Keratinocyte (primary cell): ENCODE data around the gene FIGNL1. TPM values are rescaled to one million over a fixed set of nuclear protein-coding genes. Genes with fewer than 3 reads are reported as not detected.

ENCODE experiments used
- DNase-seq: peaks from one replicate; pipeline ENCODE4 v3.0.0-alpha.2; 2011; ENCODE audit warnings: low read depth, missing footprints, low spot score
- FAIRE-seq: peaks from 2 replicates; lab custom pipeline; 2011; peaks lifted over from hg19 to GRCh38; lab: Jason Lieb, UNC
- H2AFZ ChIP-seq: 2 replicates; pipeline ENCODE4 v1.6.0; 2012; ENCODE audit warnings: low read length, control low read depth, inconsistent platforms; ENCODE audit not compliant: control insufficient read depth
- H3K27ac ChIP-seq: 2 replicates; pipeline ENCODE4 v1.5.1; 2011; ENCODE audit warnings: low read length; ENCODE audit not compliant: control insufficient read depth, insufficient read depth
- H3K27me3 ChIP-seq: 3 replicates; pipeline ENCODE4 v1.6.0; 2011; ENCODE audit warnings: low read length; ENCODE audit not compliant: control insufficient read depth, insufficient read depth; ENCODE audit errors: extremely low read depth
- H3K36me3 ChIP-seq, 2 experiments: 2 replicates in 1 of 2; 3 replicates in 1 of 2; pipeline ENCODE4 v1.5.1; 2011; ENCODE audit warnings: low read length in 2 of 2, mild to moderate bottlenecking in 1 of 2; ENCODE audit not compliant: control insufficient read depth in 2 of 2, insufficient read depth in 2 of 2; ENCODE audit errors: extremely low read depth in 1 of 2
- H3K4me1 ChIP-seq: 3 replicates; pipeline ENCODE4 v1.5.1; 2011; ENCODE audit warnings: low read length; ENCODE audit not compliant: control insufficient read depth, insufficient read depth; ENCODE audit errors: extremely low read depth
- H3K4me2 ChIP-seq: 3 replicates; pipeline ENCODE4 v1.6.0; 2011; ENCODE audit warnings: low read depth, low read length; ENCODE audit not compliant: control insufficient read depth, insufficient read depth; ENCODE audit errors: extremely low read depth
- H3K4me3 ChIP-seq, 3 experiments: fragments of 200-600 bp in 1 of 3; sonication (generic) in 1 of 3; 2 replicates in 2 of 3; 3 replicates in 1 of 3; pipeline ENCODE4 v1.5.1; 2011 to 2016; ENCODE audit warnings: low read length in 3 of 3, mild to moderate bottlenecking in 3 of 3, control low read depth in 2 of 3, inconsistent platforms in 1 of 3, low read depth in 1 of 3, mixed read lengths in 1 of 3, mixed run types in 1 of 3, moderate library complexity in 1 of 3; ENCODE audit not compliant: control insufficient read depth in 2 of 3, insufficient read depth in 2 of 3; ENCODE audit errors: extremely low read depth in 1 of 3
- H3K79me2 ChIP-seq: 2 replicates; pipeline ENCODE4 v1.6.0; 2012; ENCODE audit warnings: low read length; ENCODE audit not compliant: control insufficient read depth, insufficient read depth
- H3K9ac ChIP-seq: 3 replicates; pipeline ENCODE4 v1.6.0; 2011; ENCODE audit warnings: low read length; ENCODE audit not compliant: control insufficient read depth, insufficient read depth; ENCODE audit errors: extremely low read depth
- H3K9me1 ChIP-seq: 3 replicates; pipeline ENCODE4 v1.6.0; 2011; ENCODE audit warnings: low read length; ENCODE audit not compliant: control insufficient read depth, insufficient read depth; ENCODE audit errors: extremely low read depth
- H3K9me3 ChIP-seq: 2 replicates; pipeline ENCODE4 v1.5.1; 2012; ENCODE audit warnings: low read depth, low read length; ENCODE audit not compliant: control insufficient read depth
- H4K20me1 ChIP-seq: 3 replicates; pipeline ENCODE4 v1.6.0; 2011; ENCODE audit warnings: low read length; ENCODE audit not compliant: control insufficient read depth, insufficient read depth; ENCODE audit errors: extremely low read depth
- EZH2 ChIP-seq: IDR thresholded peaks from one replicate; pipeline ENCODE4 v1.6.1; 2012; ENCODE audit warnings: inconsistent platforms, mild to moderate bottlenecking, low read length, moderate library complexity
- dilution Hi-C: fragments of 300-500 bp; cut with MboI; formaldehyde crosslinking; loops from one replicate; pipeline ENCODE4 v1.7.0; 2020; ENCODE audit warnings: low sequenced_read_pairs; ENCODE audit not compliant: extremely low pct_ligation_motif_present
- polyA plus RNA-seq, 5 experiments: library from polyadenylated mRNA; depleted of rRNA in 3 of 5; stranded (reverse) in 3 of 5; stranded (forward) in 1 of 5; unstranded in 1 of 5; fragments of >200 nt; gene quantifications; 1 replicate in 1 of 5; 2 replicates in 3 of 5; 3 replicates in 1 of 5; pipeline versions ENCODE4 v1.2.1 to v1.2.3, GENCODE V29; 2011 to 2012; ENCODE audit warnings: missing spikeins in 2 of 5, low read depth in 1 of 5, low replicate concordance in 1 of 5
- TF ChIP-seq, protein P1 (sequence below), 3 experiments: IDR thresholded peaks in 1 of 3; conservative IDR thresholded peaks in 1 of 3; optimal IDR thresholded peaks in 1 of 3; 2 replicates in 2 of 3; 3 replicates in 1 of 3; pipeline versions ENCODE3 to v1.5.1; 2011; ENCODE audit warnings: low read length in 3 of 3, mild to moderate bottlenecking in 3 of 3, moderate library complexity in 2 of 3, control low read depth in 1 of 3, inconsistent platforms in 1 of 3; ENCODE audit not compliant: insufficient read depth in 2 of 3; ENCODE audit errors: extremely low read depth in 1 of 3

FIGNL1 gene
- polyA plus RNA-seq, 1 donor (not counting 4 experiments of a cell fraction or from before 2014, with no cell fraction given): 12.7 TPM

DNA sequence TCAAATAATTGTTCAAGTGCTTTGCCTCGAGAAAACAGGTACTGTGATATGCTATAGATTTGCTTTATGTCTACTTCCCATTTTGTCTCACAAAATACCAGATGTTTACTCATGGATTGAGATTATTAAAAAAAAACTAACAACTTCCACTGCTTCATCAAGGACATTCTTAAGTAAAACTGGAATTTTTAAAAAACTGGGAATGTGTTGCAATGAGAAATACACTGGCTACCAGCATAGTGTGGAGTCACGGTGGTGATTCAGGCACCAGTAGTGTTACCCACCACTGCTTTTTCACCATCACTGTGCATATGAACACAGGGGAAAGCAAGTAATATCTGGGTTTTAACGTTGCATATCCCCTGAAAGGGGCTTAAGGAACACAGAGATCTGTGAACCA is 21.2 kb downstream of the FIGNL1 start:
- no peaks in the 10 kb centered on the region for H3K4me1 ChIP-seq
- no peak overlapping the region for H3K9ac ChIP-seq
- no peak overlapping the region for H3K27ac ChIP-seq
- H2AFZ ChIP-seq: no peak overlapping the region
- TF ChIP-seq, protein P1, sequence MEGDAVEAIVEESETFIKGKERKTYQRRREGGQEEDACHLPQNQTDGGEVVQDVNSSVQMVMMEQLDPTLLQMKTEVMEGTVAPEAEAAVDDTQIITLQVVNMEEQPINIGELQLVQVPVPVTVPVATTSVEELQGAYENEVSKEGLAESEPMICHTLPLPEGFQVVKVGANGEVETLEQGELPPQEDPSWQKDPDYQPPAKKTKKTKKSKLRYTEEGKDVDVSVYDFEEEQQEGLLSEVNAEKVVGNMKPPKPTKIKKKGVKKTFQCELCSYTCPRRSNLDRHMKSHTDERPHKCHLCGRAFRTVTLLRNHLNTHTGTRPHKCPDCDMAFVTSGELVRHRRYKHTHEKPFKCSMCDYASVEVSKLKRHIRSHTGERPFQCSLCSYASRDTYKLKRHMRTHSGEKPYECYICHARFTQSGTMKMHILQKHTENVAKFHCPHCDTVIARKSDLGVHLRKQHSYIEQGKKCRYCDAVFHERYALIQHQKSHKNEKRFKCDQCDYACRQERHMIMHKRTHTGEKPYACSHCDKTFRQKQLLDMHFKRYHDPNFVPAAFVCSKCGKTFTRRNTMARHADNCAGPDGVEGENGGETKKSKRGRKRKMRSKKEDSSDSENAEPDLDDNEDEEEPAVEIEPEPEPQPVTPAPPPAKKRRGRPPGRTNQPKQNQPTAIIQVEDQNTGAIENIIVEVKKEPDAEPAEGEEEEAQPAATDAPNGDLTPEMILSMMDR (optimal IDR thresholded peaks at IDR 0.05 in 1 of 3, IDR thresholded peaks at IDR 0.05 in 1 of 3, conservative IDR thresholded peaks at IDR 0.05 in 1 of 3; ENCODE audit: extremely low read depth in 1 of 3, insufficient read depth in 2 of 3, low read length in 3 of 3): no peak
- no peak for TF ChIP-seq EZH2
- no peaks in the 10 kb centered on the region for H3K27me3 ChIP-seq
- no peak overlapping the region for H3K4me2 ChIP-seq
- no peak for FAIRE-seq
- H3K4me3 ChIP-seq: no peak overlapping the region
- H3K36me3 ChIP-seq: no peaks in the 10 kb centered on the region
- dilution Hi-C loops: no loop called here
- no peaks in the 10 kb centered on the region for H3K79me2 ChIP-seq
- H4K20me1 ChIP-seq: no peaks in the 10 kb centered on the region
- H3K9me1 ChIP-seq: no peaks in the 10 kb centered on the region
- no peaks in the 10 kb centered on the region for H3K9me3 ChIP-seq
- DNase-seq: no peak

DNA sequence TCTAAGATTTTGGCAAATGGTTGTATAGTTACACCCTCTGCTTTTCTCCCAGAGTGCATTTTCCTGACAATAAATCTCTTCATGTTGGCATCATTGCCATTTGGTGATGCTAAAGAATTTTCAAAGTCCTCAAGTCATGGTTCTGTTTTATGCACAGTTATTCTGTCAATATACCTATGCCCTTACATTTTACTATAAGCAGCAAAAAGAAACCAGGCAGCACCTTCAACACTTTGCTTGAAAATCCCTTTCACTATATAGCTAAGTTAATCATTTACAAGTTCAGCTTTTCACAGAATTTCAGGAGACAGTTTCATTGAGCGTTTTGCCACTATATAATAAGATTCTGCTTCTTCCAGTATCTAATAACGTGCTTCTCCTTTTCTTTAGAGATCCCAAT is 22.6 kb downstream of the FIGNL1 start:
- DNase-seq (no peak), FAIRE-seq (no peak)
- Histone ChIP-seq H3K79me2 (no peaks in the 10 kb centered on the region), H3K9ac (no peak overlapping the region), H3K36me3 (no peaks in the 10 kb centered on the region), H3K27ac (no peak overlapping the region), H2AFZ (no peak overlapping the region), H3K9me1 (no peaks in the 10 kb centered on the region), H3K4me3 (no peak overlapping the region), H3K4me2 (no peak overlapping the region), H3K4me1 (no peaks in the 10 kb centered on the region), H3K9me3 (no peaks in the 10 kb centered on the region), H4K20me1 (no peaks in the 10 kb centered on the region), H3K27me3 (no peaks in the 10 kb centered on the region)
- TF ChIP-seq, protein P1 (optimal IDR thresholded peaks at IDR 0.05 in 1 of 3, IDR thresholded peaks at IDR 0.05 in 1 of 3, conservative IDR thresholded peaks at IDR 0.05 in 1 of 3; ENCODE audit: extremely low read depth in 1 of 3, insufficient read depth in 2 of 3, low read length in 3 of 3): no peak
- TF ChIP-seq EZH2: no peak
- dilution Hi-C loops: no loop called here
